SK-N-SH (cell line): ENCODE measurements around the gene PPP1R14B.

Experiments used
- CHD2 ChIP-seq: fragments of 150-350 bp; IDR thresholded peaks from 2 replicates; pipeline ENCODE4 v1.6.1; 2018; ENCODE audit warnings: low read length; ENCODE audit not compliant: partially characterized antibody
- CTCF ChIP-seq: fragments of 200-600 bp; sonication (generic); IDR thresholded peaks from 2 replicates; pipeline ENCODE4 v1.6.1; 2017; ENCODE audit warnings: antibody characterized with exemption, mild to moderate bottlenecking, moderate library complexity
- EZH2phosphoT487 ChIP-seq: fragments of 200-600 bp; sonication (generic); IDR thresholded peaks from 2 replicates; pipeline ENCODE4 v1.6.1; 2017; ENCODE audit warnings: low read depth, mixed run types, mild to moderate bottlenecking, antibody characterized with exemption, moderate library complexity, borderline replicate concordance
- GABPA ChIP-seq: IDR thresholded peaks from 2 replicates; pipeline ENCODE4 v1.4.0; 2012; ENCODE audit warnings: low read depth, mild to moderate bottlenecking
- POLR2AphosphoS5 ChIP-seq: IDR thresholded peaks from 2 replicates; pipeline ENCODE4 v1.6.1; 2012; ENCODE audit warnings: low read depth, low read length
- REST ChIP-seq: IDR thresholded peaks from 2 replicates; pipeline ENCODE4 v1.6.1; 2012; ENCODE audit warnings: mild to moderate bottlenecking, low read depth, low read length, moderate library complexity
- SMC3 ChIP-seq: IDR thresholded peaks from 2 replicates; pipeline ENCODE4 v1.6.1; 2012; ENCODE audit warnings: low read depth, low read length, improper control_type of control experiment
- TAF1 ChIP-seq: IDR thresholded peaks from 2 replicates; pipeline ENCODE4 v1.6.1; 2012; ENCODE audit warnings: low read depth, mild to moderate bottlenecking, low read length, moderate library complexity, borderline replicate concordance
- USF2 ChIP-seq: fragments of 150-350 bp; IDR thresholded peaks from 2 replicates; pipeline ENCODE4 v1.6.1; 2017; ENCODE audit warnings: antibody characterized with exemption, low read length, low read depth, borderline replicate concordance

- TF ChIP-seq USF2, result no peak
- no peak for TF ChIP-seq GABPA
- no peak for TF ChIP-seq POLR2AphosphoS5
- no peak for TF ChIP-seq CTCF
- no peak for TF ChIP-seq REST
- TF ChIP-seq CHD2, result no peak
- no peak for TF ChIP-seq EZH2phosphoT487
- TF ChIP-seq TAF1, result no peak
- TF ChIP-seq SMC3, result no peak
Measured at GRCh38 chr11:64219354-64219684, 27.4 kb downstream of the PPP1R14B start.
